NCI-H524 (cell line): ENCODE results near the gene FAM53C.

Experiments used
- DNase-seq, 2 experiments: peaks; one replicate each; lab custom pipeline; 2025; lab: John Stamatoyannopoulos, UW

The FAM53C gene

GRCh38 chr5:138391859-138392386, 53.9 kb downstream of the FAM53C start:
- no peak for DNase-seq
